Measurements from ENCODE around the gene SOX30. TPM values are rescaled to one million over a fixed set of nuclear protein-coding genes. Genes with fewer than 3 reads are reported as not detected.
"Not testable (repeated sequence)": the region's sequence is repeated elsewhere in the genome, so short reads cannot be mapped to it uniquely, and the experiment has no call there.

Gene SOX30
- 0.11 and 0.16 TPM in 2 replicates for total RNA-seq

DNA sequence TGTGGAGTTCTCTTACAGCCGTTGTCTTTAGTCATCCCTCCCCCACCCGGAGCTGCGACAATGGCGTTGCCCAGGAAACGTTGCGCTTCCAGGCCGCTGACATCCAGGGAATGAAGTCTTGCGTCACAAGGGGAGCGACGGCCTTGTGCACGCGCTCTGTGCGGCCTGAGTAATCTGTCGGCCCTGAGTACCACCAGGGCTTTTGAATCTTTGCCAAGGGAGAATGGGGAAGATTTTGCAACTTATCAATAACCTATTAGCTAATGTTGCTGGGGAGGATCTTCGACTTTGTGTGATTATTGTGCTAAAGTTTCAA lies at the start of gene SOX30:
SOX30 (minus strand) TSS at position 62 of the 316 bp plus-strand sequence. CDS start 360 bp downstream, outside the sequence.
- intact Hi-C loops (cut with micrococcal nuclease): loop anchor here (5.0 kb wide), 1 partner anchor 65 kb away; no protein-coding TSS in a partner anchor

DNA sequence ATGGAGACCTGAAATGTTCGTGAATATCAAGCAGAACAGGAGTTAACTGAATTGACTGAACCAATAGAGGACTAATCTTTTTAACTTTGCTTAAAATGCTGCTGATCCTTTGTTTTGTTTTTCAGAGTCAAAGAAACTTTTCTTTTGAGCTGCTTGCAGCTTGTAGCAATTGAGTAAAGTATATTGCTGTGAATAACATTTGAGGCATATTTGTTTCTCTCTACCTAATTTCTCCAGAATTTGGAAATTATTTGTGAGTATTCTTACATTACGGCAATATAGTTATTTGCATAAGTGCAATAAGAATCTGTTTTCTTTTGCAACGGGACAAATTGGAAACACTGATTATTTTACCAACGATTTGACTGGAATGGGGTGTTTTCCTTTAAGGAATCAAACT lies 46.4 kb upstream of the SOX30 start:
- intact Hi-C loops (cut with micrococcal nuclease): not testable (repeated sequence)

DNA sequence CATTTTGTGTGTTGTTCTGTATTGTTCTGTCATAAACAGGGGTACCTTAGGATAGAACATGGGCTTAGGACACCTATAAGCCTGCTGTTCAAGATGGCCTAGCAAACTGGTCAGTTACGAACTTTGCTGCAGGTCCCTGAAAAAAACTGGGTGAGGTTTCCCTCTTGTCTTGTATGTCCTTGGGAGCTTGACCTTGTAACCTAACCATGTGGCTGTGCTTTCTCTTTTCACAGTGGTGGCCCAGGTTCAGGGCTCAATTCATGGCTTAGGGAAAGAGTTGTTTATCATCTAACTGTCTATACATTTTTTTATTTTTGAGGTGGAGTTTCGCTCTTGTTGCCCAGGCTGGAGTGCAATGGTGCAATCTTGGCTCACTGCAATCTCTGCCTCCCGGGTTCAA lies 43.9 kb upstream of the SOX30 start:
- intact Hi-C loops (cut with micrococcal nuclease): not testable (repeated sequence)

DNA sequence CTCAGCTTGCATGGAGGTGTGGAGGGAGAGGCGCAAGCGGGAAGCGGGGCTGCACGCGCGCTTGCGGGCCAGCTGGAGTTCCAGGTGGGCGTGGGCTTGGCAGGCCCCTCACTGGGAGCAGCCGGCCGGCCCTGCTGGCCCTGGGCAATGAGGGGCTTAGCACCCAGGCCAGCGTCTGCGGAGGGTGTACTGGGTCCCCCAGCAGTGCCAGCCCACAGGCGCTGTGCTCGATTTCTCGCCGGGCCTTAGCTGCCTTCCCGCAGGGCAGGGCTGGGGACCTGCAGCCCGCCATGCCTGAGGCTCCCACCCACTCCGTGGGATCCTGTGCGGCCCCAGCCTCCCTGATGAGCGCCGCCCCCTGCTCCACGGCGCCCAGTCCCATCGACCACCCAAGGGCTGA lies 41.6 kb upstream of the SOX30 start:
- intact Hi-C loops (cut with micrococcal nuclease): not testable (repeated sequence)

DNA sequence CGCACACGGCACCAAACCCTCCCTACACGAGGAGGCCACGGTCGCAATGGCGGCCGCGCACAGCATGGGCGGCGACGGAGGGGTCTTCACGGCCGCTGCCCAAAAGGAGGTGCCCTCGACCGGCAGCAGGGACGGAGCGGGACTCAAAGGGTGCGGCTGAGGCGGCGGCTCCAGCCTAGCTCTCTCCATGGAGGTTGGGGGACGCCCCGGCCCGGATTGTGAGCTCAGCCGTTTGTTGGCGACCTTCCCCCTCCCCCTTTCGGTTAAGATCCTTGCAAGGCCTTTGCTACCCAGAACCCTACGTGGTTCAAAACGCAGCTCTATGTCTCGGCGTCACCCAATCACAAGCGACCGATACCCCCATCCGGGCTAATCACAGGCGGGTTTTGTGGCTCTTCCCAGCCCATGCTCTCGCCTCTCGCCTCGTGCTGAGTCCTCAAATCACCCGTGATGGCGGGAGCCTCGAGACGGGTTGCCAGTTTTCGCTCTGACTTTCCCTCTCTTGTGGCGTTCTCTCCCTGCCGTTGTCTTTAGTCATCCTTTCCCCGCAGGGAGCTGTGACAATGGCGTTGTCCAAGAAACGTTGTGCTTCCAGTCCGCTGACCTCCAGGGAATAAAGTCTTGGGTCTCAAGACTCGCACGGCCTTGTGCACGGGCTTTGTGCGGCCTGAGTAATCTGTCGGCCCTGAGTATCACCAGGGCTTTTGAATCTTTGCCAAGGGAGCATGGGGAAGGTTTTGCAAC lies 38.6 kb upstream of the SOX30 start:
- intact Hi-C loops (cut with micrococcal nuclease): no loop called here

DNA sequence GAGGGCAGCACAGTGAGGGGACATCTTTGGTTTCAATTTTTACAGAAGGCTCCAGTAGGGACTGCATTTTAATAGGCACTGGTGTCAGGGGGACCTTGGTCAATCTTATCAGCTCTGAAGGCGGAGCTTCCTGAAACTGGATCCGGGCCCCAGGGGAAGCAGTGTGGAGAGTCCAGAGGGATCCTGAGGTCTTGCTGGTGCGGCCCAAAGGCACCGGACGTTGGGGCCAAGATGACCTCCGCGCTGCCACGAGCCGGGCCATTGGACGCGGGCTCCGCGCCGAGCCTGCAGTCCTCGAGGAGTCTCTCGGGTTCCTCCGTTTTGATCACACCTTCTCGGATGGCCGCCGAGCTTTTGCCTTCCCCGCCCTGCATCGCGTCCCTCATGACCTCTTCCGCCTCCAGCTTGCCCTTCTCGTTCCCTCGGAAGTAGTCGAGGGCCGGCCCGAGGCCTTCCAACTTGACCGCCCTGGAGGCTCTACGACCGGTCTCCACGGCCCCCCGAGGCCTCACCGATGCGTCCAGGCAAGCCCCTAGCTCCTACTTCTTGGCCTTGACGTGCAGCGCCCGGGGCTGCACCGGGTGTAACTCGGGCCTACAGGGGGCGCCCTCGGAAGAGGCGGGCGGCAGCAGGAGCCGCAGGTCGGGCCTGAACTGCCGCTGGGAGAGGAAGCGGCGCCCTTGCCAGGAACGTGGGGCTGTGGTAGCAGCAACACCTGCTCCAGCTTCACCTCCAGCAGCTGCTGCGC lies 37.9 kb upstream of the SOX30 start:
- intact Hi-C loops (cut with micrococcal nuclease): no loop called here

DNA sequence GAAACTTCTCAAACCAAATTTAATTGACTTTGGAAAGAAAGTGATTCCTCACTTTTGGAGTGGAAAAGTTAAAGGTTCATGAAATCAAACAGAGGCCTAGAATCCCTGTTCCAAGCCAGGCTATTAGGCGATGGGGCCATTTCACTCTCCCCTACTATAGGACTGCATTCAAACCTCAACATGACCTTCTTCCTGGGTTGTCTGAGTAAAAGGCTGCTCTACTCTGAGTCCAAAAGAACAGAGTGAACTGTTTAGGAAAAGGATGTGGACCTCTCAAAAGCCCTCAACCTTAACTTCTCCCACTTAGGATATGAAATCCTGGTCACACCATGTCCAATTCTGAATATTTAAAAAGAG lies 34.9 kb upstream of the SOX30 start:
- intact Hi-C loops (cut with micrococcal nuclease): no loop called here

DNA sequence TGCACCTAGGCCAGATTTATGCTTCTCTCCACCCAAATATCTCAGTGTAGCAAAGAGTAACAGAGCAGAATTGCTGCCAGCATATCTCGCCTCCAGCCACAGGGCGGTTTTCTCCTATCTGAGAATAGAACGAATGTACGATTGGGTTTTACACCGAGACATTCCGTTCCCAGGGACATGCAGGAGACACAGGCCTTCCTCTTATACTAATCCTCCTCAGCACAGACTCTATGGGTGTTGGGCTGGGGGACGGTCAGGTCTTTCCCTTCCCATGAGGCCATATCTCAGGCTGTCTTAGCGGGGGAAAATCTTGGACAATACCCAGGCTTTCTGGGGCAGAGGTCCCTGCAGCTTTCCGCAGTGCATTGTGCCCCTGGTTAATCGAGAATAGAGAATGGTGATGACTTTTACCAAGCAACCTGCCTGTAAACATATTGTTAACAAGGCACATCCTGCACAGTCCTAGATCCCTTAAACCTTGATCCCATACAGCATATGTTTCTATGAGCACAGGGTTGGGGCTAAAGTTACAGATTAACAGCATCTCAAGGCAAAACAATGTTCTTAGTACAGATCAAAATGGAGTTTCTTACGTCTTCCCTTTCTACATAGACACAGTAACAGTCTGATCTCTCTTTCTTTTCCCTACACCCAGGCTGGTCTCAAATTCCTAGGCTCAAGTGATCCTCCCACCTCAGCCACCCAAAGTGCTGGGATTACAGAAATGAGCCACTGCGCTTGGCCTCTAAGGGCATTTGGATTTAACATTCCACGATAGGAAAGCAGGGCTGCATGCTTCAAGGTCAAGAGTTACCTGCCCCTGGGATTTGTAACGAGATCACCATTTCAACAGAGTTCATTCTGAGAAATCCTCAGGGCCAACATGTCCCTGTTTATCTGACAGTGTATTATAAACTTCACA lies 34.3 kb upstream of the SOX30 start:
- intact Hi-C loops (cut with micrococcal nuclease): not testable (repeated sequence)

DNA sequence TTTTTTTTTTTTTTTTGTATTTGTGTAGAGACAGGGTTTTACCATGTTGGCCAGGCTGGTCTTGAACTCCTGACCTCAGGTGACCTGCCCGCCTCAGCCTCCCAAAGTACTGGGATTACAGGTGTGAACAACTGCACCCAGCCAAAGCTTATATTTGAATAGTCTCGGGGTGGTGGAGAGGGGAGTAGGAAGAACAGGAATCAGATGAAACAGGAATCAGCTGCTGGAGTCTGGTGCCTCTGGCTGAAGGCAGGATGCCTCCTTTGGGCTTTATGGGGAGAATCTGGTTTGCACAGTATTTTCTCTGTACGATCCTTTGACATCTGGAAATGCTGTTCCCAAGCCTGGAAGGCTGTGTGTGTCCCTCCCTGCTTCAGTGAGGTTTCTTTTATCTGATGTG lies 30.0 kb upstream of the SOX30 start:
- intact Hi-C loops (cut with micrococcal nuclease): no loop called here

DNA sequence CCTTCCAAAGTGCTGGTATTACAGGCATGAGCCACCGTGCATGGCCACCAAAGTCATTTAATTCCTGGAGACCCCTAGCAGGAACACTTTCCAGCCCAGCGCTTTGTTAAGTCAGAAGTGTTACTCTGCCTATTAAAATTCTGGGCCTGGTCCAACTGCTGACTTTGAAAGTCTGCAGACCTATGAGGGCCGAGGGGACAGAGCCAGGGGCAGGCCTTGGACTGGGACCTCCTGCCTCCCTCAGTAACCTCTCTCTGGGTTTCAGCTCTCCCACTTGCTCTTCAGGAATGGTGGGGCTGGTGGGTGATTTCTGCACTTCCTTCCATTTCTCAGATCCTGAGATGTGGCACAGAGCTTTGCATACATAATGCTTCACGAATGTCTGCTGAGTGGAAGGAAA lies 28.8 kb upstream of the SOX30 start:
- intact Hi-C loops (cut with micrococcal nuclease): no loop called here

DNA sequence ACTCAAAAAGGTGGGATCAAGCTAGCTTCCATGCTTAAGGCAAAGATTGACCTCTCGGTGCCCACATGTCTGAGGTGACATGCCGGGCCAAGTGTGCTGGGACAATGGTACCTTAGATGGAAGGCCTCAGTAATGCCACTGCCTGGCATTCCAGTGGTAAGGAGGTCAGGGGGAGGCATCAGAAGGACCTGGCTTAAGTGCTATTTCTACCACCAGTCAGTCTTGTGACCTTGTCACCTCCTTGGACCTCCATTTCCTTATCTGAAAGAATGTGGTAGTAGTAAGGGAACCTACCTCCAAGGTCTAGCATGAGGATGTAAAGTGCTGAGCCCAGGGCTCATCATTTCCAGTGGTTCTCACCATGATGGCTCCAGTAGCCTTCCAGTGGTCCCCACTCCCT lies 28.0 kb upstream of the SOX30 start:
- intact Hi-C loops (cut with micrococcal nuclease): no loop called here

DNA sequence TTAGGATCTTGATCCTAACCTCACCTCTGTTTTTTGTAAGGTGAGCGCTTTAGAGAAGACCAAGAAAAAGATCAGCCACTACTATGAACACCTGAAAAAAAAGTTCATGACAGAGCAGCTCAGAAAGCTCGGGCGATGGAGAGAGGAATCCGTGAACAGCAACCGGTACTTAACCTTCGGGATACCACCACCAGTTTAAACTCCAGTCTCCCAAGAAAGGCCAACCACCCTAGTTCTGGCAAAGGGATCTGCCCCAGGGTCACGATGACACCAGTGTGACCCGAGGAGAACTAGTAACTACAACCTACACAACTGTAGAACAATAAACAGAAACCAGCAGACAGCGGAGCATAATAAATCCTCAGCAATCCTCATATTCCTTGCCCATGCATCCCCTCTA lies 27.6 kb upstream of the SOX30 start:
- intact Hi-C loops (cut with micrococcal nuclease): no loop called here

DNA sequence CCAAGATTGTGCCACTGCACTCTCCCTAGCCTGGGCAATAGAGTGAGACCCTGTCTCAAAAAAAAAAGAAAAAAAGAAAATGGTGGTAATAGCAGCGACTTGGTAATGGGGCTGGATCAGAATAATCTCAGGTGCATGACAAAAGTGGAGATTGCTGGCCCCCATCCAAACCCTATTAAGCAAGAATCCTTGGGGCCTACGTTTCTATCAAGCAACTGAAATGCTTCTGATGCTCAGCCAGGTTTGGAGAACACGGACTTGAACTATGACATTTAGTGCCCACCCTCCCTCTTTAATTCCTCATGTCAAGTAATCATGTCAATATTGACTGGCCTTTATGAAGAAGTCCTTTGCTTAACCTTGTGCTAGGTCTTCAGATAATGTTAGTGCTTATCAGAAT lies 25.7 kb upstream of the SOX30 start:
- intact Hi-C loops (cut with micrococcal nuclease): no loop called here

DNA sequence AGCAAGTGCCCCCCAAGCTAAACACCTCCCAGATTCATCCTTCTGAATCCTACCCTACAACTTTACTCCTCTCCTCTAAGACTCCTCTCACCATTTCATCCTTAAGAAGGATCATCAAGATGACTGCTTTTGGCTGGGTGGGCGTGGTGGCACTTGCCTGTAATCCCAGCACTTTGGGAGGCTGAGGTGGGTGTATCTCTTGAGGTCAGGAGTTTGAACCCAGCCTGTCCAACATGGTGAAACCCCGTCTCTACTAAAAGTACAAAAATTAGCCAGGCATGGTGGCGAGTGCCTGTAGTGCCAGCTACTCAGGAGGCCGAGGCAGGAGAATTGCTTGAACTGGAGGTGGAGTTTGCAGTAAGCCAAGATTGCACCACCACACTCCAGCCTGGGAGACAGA lies 22.1 kb upstream of the SOX30 start:
- intact Hi-C loops (cut with micrococcal nuclease): loop anchor here (5.0 kb wide), 1 partner anchor 102 kb away; no protein-coding TSS in a partner anchor

DNA sequence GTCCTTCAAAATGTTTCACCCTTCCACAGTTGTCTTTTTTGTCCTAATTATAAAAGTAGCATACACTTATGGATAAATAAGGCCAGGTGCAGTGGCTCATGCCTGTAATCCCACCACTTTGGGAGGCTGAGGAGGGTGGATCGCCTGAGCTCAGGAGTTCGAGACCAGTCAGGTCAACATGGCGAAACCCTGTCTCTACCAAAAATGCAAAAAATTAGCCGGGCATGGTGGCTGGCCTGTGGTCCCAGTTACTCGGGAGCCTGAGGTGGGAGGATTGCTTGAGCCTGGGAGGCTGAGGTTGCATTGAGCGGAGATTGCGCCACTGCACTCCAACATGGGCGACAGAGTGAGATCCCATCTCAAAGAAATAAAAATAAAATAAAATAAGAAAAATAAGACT lies 20.7 kb upstream of the SOX30 start:
- intact Hi-C loops (cut with micrococcal nuclease): loop anchor here (5.0 kb wide), 1 partner anchor 101 kb away; no protein-coding TSS in a partner anchor

DNA sequence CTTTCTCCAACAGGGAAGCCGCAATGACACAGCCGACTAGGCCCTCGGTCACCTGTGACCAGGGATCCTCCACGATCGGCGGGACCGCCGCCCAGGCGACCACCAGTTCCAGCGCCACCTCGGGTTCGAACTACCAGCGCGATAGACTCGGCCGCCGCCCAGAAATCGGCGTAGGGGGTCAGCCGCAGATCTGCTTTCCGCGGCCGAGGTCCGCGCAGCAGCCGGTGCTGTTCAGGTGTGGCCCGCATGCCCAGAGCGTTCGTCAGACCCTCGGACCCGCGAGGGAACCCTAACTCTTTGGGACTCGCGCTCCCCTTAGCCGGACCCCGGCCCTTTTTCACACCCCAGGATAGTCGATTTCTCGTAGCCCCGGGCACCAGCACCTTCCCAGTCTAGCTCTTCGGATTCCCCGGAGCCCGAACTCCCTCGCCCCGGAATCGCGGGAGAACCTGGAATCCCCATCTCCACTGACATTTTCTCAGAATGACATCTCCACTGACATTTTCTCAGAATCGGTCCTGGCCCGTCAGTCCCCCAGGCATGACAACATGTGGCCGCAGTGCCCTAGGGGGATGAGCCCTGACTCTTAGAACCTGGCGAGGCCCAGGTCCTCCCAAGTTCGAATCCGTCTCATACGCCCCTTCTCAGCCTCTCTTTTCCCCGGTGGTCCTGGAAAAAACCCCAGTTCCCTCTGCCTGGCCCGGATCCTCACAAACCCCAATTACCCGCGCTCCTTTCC lies 19.5 kb upstream of the SOX30 start:
- intact Hi-C loops (cut with micrococcal nuclease): loop anchor here (2.0 to 5.0 kb wide), 3 partner anchors 45 to 127 kb away; no protein-coding TSS in a partner anchor

DNA sequence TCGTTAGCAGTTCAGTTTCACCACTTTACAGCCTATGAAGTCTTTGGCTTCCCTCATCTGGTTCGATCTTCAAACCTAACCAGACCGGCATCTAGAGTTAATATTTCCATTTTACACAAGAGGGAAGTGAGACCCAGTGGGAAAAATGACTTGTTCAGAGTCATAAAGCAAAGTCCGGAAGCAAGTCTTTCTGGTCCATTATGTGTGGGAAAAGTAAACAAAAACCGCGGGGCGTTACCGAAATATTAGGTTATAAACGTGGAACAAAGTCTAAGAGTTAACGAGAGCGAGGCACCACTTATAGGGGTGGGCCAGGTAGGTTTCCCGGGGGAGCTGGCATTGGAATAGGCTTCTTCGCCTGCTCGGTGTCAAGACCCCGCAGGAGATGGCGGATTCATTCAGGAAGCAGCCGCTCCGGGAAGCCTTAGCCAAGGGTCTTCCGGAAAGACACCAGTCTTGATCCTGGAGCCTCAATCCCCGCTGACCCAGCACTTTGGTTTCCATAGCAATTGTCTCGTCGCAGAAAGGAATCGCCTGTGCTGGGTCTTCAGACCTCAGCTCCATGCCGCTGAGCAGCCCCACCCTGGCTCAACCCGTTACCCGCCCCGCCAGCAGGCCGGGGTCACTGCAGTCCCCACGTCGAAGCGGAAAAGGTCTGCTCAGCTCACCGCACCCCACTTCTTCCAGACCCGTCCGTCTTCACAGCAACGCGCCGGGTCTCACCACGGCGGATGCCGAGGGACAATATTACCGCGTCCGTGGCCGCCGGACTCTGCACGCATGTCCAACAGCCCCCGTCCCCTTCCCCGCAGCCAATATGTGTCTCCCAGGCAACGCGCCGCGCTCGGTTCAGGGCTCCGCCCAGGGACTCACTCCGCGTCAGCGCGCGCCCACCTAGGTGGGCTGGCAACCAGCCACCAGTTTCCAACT lies 18.7 kb upstream of the SOX30 start, which contains the start of gene C5orf52:
C5orf52 (plus strand) TSS at position 872 of the 930 bp plus-strand sequence. CDS start 82 bp downstream, outside the sequence.
- intact Hi-C loops (cut with micrococcal nuclease): loop anchor here (2.0 to 5.0 kb wide), 3 partner anchors 46 to 126 kb away; no protein-coding TSS in a partner anchor

DNA sequence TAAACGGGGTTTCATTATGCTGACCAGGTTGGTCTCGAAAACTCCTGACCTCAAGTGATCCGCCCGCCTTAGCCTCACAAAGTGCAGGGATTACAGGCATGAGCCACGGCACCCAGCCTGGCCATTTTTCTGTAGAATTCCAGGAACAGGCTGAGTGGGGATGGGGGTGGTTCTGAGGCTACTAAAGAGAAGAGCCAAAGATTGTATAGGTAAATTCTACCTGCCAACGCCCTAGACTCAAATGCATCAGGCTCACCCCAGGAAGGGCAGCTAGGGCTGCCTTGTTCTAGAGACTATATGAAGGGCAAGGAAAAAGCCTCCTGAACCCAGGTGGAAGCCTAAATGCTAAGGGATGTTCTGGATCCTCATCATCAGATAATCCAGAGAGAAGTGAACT lies 17.5 kb upstream of the SOX30 start:
- intact Hi-C loops (cut with micrococcal nuclease): loop anchor here (1.0 to 5.0 kb wide), 5 partner anchors 47 to 237 kb away; partner anchors contain the start of gene LSM11

DNA sequence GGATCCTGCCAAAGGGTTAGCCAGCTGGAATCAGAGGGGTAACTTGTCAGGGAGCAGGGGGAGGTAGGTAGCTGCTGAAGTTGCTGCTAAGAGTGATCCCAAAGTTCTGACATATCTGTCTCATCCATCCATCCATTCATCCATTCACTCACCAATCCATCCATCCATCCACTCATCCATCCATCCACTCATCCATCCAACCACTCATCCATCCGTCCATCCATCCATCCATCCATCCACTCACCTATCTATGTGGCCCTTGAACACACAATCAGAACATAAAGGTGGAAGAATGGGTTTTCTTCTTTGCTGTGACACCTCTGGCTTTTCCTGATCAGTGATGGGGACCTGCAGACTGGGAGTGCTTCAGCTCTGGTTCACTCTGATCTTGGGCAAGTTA lies 16.1 kb upstream of the SOX30 start:
- intact Hi-C loops (cut with micrococcal nuclease): no loop called here
